Measurements from ENCODE around the gene LIMK2. TPM values are rescaled to one million over a fixed set of nuclear protein-coding genes. Genes with fewer than 3 reads are reported as not detected.
"Not testable (repeated sequence)": the region's sequence is repeated elsewhere in the genome, so short reads cannot be mapped to it uniquely, and the experiment has no call there.

The LIMK2 gene
- total and polyA plus RNA-seq, 9 of the 15 experiments (the other 6 are each of a cell fraction or from before 2014, with no cell fraction given) = 1.1 to 14.5 (median 8.5) TPM

DNA sequence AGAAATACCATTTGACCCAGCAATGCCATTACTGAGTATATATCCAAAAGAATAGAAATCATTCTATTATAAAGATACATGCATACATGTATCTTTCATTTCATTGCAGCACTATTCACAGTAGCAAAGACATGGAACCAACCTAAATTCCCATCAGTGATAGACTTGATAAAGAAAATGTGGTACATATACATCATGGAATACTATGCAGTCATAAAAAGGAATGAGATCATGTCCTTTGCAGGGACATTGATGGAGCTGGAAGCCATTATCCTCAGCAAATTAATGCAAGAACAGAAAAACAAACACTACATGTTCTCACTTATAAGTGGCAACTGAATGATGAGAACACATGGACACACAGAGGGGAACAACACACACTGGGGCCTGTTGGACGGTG lies 102.1 kb downstream of the LIMK2 start:
- WGBS (ENCODE audit: insufficient coverage, low coverage, missing lambda C conversion rate) = 10% methylated on average over 1 of the region's 1 CpG
- POLR2A ChIA-PET; H3K27ac ChIP-seq (ENCODE audit: extremely low read depth, low read depth, low read length); H4K20me1 ChIP-seq (replicated peaks; ENCODE audit: control insufficient read depth, insufficient read depth, low read length); CTCF ChIA-PET (ENCODE audit: low intra/inter-chr PET ratio); ATAC-seq; BruUV-seq (replicated peaks); in situ Hi-C loops (cut with MboI); H3K9me1 ChIP-seq (ENCODE audit: control insufficient read depth, insufficient read depth, low read length); H3K4me1 ChIP-seq (replicated peaks in 1 of 2; ENCODE audit: control insufficient read depth in 2 of 2, insufficient read depth in 2 of 2, low read length in 2 of 2); H3K79me2 ChIP-seq (ENCODE audit: control insufficient read depth, insufficient read depth, low read length); H3K4me3 ChIP-seq; H3K27me3 ChIP-seq (ENCODE audit: control insufficient read depth in 2 of 2, insufficient read depth in 2 of 2, low read length in 2 of 2); H3K9me3 ChIP-seq (replicated peaks; ENCODE audit: control insufficient read depth, insufficient read depth, low read depth, low read length); H3K9ac ChIP-seq (ENCODE audit: insufficient read depth in 1 of 2, low read depth in 2 of 2, low read length in 2 of 2); DNase-seq (ENCODE audit: extremely low read depth in 1 of 4, low spot score in 3 of 4); H2AFZ ChIP-seq (ENCODE audit: low read depth, low read length); H3K36me3 ChIP-seq (ENCODE audit: control insufficient read depth, insufficient read depth, low read length); H3K4me2 ChIP-seq (ENCODE audit: insufficient read depth, low read length); FAIRE-seq; intact Hi-C loops (cut with micrococcal nuclease): not testable (repeated sequence)
- peak; percentile 21 for TF ChIP-seq ZNF146 (CRISPR knock-in tag; IDR thresholded peaks at IDR 0.05; ENCODE audit: unreplicated experiment)

DNA sequence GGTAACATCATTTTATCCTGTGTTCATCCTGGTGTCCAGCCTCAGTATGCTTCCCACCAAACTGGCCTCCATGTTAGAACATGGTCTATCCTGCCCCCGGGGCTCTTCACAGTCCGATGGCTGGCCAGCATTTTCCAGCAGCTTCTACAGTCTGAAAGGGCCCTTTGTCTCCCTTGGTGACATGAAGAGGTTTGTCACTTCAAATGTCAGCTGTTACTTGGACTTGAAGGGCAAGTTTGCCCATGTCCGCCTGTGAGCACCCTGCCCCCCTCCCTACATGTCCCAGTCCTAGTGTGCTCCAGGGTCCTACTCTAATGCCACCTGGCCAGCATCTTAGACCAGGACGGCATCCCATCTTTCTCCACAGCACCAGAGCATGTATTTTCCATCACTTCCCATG lies 109.3 kb downstream of the LIMK2 start:
- H3K27me3 ChIP-seq (ENCODE audit: control insufficient read depth in 2 of 2, insufficient read depth in 2 of 2, low read length in 2 of 2) = no peaks in the 10 kb centered on the region
- no peak for FAIRE-seq
- H3K27ac ChIP-seq (ENCODE audit: extremely low read depth, low read depth, low read length) = no peak overlapping the region
- H3K9me3 ChIP-seq (replicated peaks; ENCODE audit: control insufficient read depth, insufficient read depth, low read depth, low read length) = no peaks in the 10 kb centered on the region
- ATAC-seq = no peak
- POLR2A ChIA-PET = interaction anchor here (0.6 to 1.1 kb wide), 3 partner anchors 16 to 214 kb away, joined by 3 to 6 read pairs (median 3); partner anchors contain the start of genes PATZ1 and SELENOM
- no peak overlapping the region for H2AFZ ChIP-seq (ENCODE audit: low read depth, low read length)
- no peaks in the 10 kb centered on the region for H3K4me1 ChIP-seq (replicated peaks in 1 of 2; ENCODE audit: control insufficient read depth in 2 of 2, insufficient read depth in 2 of 2, low read length in 2 of 2)
- CTCF ChIA-PET (ENCODE audit: low intra/inter-chr PET ratio) = no interaction called here
- no peak overlapping the region for H3K4me2 ChIP-seq (ENCODE audit: insufficient read depth, low read length)
- no TSS peak for BruUV-seq (replicated peaks)
- H3K4me3 ChIP-seq = no peak overlapping the region
- H4K20me1 ChIP-seq (replicated peaks; ENCODE audit: control insufficient read depth, insufficient read depth, low read length) = no peaks in the 10 kb centered on the region
- intact Hi-C loops (cut with micrococcal nuclease) = no loop called here
- TF ChIP-seq ZNF79 (CRISPR knock-in tag; IDR thresholded peaks at IDR 0.05; ENCODE audit: low read depth) (no peak), NEUROD1 (IDR thresholded peaks at IDR 0.05; ENCODE audit: borderline replicate concordance, low read depth, low read length, partially characterized antibody) (no peak), HLTF (IDR thresholded peaks at IDR 0.05) (no peak)
- TF ChIP-seq, protein P1, sequence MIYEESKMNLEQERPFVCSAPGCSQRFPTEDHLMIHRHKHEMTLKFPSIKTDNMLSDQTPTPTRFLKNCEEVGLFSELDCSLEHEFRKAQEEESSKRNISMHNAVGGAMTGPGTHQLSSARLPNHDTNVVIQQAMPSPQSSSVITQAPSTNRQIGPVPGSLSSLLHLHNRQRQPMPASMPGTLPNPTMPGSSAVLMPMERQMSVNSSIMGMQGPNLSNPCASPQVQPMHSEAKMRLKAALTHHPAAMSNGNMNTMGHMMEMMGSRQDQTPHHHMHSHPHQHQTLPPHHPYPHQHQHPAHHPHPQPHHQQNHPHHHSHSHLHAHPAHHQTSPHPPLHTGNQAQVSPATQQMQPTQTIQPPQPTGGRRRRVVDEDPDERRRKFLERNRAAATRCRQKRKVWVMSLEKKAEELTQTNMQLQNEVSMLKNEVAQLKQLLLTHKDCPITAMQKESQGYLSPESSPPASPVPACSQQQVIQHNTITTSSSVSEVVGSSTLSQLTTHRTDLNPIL (CRISPR knock-in tag; IDR thresholded peaks at IDR 0.05) = no peak
- no peaks in the 10 kb centered on the region for H3K9me1 ChIP-seq (ENCODE audit: control insufficient read depth, insufficient read depth, low read length)
- H3K79me2 ChIP-seq (ENCODE audit: control insufficient read depth, insufficient read depth, low read length) = no peaks in the 10 kb centered on the region
- no peak for DNase-seq (ENCODE audit: extremely low read depth in 1 of 4, low spot score in 3 of 4)
- 0 out of 3 replicates have a peak, but pooled peaks cover 3% of the 10 kb centered on the region for H3K36me3 ChIP-seq (ENCODE audit: control insufficient read depth, insufficient read depth, low read length)
- H3K9ac ChIP-seq (ENCODE audit: insufficient read depth in 1 of 2, low read depth in 2 of 2, low read length in 2 of 2) = no peak overlapping the region
- 4% methylated on average over 4 of the region's 4 CpGs for WGBS (ENCODE audit: insufficient coverage, low coverage, missing lambda C conversion rate)
- in situ Hi-C loops (cut with MboI) = no loop called here

Data from K562 (cell line).